Superior temporal gyrus (tissue), 1 donor: ENCODE measurements around the gene CNOT2.

Experiments used
- DNase-seq: peaks from one replicate; pipeline ENCODE4 v3.0.0-alpha.2; 2016; ENCODE audit errors: extremely low spot score

Gene CNOT2

GRCh38 chr12:70251226-70251625, 8.0 kb downstream of the CNOT2 start:
- no peak for DNase-seq

- DNase-seq, result no peak
Observed at GRCh38 chr12:70251661-70252060, 8.4 kb downstream of the CNOT2 start.

- no peak for DNase-seq
Observed at GRCh38 chr12:70252832-70253231, 9.6 kb downstream of the CNOT2 start.

GRCh38 chr12:70254225-70254624, 11.0 kb downstream of the CNOT2 start:
- DNase-seq, result no peak

- DNase-seq, result no peak
Observed at GRCh38 chr12:70254846-70255245, 11.6 kb downstream of the CNOT2 start.

GRCh38 chr12:70255311-70255710, 12.1 kb downstream of the CNOT2 start:
- no peak for DNase-seq

- DNase-seq, result no peak
Observed at GRCh38 chr12:70258605-70259403, 15.6 kb downstream of the CNOT2 start.

- DNase-seq, result no peak
Observed at GRCh38 chr12:70260646-70261045, 17.4 kb downstream of the CNOT2 start.

GRCh38 chr12:70264067-70264867, 21.0 kb downstream of the CNOT2 start:
- no peak for DNase-seq

GRCh38 chr12:70265132-70265531, 21.9 kb downstream of the CNOT2 start:
- DNase-seq, result no peak

- no peak for DNase-seq
Observed at GRCh38 chr12:70267550-70267949, 24.3 kb downstream of the CNOT2 start.

- no peak for DNase-seq
Observed at GRCh38 chr12:70268972-70269371, 25.7 kb downstream of the CNOT2 start.

GRCh38 chr12:70270108-70270507, 26.9 kb downstream of the CNOT2 start:
- DNase-seq, result no peak

GRCh38 chr12:70271025-70271424, 27.8 kb downstream of the CNOT2 start:
- DNase-seq, result no peak

GRCh38 chr12:70272510-70272909, 29.3 kb downstream of the CNOT2 start:
- no peak for DNase-seq

GRCh38 chr12:70275045-70275444, 31.8 kb downstream of the CNOT2 start:
- DNase-seq, result no peak

GRCh38 chr12:70277973-70278372, 34.7 kb downstream of the CNOT2 start:
- no peak for DNase-seq

- DNase-seq, result no peak
Observed at GRCh38 chr12:70278945-70279344, 35.7 kb downstream of the CNOT2 start.

GRCh38 chr12:70283232-70283631, 40.0 kb downstream of the CNOT2 start:
- no peak for DNase-seq

GRCh38 chr12:70288817-70289216, 45.6 kb downstream of the CNOT2 start:
- no peak for DNase-seq

- DNase-seq, result no peak
Observed at GRCh38 chr12:70290116-70290515, 46.9 kb downstream of the CNOT2 start.

GRCh38 chr12:70292017-70292776, 49.0 kb downstream of the CNOT2 start:
- no peak for DNase-seq
